ENCODE measurements around the gene FNIP2. TPM values are rescaled to one million over a fixed set of nuclear protein-coding genes. Genes with fewer than 3 reads are reported as not detected.

The FNIP2 gene
- total and polyA plus RNA-seq, 9 of the 15 experiments (the other 6 are each of a cell fraction or from before 2014, with no cell fraction given), result 1.7 to 15.5 (median 8.3) TPM

DNA sequence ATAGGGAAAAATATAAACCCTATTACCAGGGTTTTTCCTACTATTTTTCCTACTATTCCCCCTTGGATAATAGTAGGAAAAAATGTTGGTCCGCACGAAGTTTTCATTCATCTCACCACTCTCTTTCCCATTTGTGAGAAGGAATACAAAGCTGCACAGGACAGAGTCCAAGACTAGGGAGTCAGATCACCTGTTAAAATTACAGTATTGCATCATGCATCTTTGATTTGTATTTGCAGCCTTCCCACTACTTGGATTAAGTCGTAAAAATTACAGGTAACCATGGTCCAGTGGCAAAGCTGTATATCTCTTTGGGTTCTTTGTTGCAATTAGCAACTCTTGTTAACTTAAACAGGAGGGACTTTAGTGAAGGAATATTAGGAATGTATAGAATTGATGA is 121.5 kb downstream of the FNIP2 start (continued):
- TF ChIP-seq FOSL1 (tag; conservative IDR thresholded peaks at IDR 0.05), result no peak
- no peak for TF ChIP-seq GATAD2B (IDR thresholded peaks at IDR 0.05; ENCODE audit: borderline replicate concordance)
- no peak for TF ChIP-seq ILF3 (IDR thresholded peaks at IDR 0.05; ENCODE audit: borderline replicate concordance)
- no peak for TF ChIP-seq SMAD3 (CRISPR knock-in tag; conservative IDR thresholded peaks at IDR 0.05)
- TF ChIP-seq, protein P1, sequence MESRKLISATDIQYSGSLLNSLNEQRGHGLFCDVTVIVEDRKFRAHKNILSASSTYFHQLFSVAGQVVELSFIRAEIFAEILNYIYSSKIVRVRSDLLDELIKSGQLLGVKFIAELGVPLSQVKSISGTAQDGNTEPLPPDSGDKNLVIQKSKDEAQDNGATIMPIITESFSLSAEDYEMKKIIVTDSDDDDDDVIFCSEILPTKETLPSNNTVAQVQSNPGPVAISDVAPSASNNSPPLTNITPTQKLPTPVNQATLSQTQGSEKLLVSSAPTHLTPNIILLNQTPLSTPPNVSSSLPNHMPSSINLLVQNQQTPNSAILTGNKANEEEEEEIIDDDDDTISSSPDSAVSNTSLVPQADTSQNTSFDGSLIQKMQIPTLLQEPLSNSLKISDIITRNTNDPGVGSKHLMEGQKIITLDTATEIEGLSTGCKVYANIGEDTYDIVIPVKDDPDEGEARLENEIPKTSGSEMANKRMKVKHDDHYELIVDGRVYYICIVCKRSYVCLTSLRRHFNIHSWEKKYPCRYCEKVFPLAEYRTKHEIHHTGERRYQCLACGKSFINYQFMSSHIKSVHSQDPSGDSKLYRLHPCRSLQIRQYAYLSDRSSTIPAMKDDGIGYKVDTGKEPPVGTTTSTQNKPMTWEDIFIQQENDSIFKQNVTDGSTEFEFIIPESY (CRISPR knock-in tag; IDR thresholded peaks at IDR 0.05), result no peak
- TF ChIP-seq POLR2A (conservative IDR thresholded peaks at IDR 0.05), result no peak
- TF ChIP-seq SUPT5H (IDR thresholded peaks at IDR 0.05), result no peak

DNA sequence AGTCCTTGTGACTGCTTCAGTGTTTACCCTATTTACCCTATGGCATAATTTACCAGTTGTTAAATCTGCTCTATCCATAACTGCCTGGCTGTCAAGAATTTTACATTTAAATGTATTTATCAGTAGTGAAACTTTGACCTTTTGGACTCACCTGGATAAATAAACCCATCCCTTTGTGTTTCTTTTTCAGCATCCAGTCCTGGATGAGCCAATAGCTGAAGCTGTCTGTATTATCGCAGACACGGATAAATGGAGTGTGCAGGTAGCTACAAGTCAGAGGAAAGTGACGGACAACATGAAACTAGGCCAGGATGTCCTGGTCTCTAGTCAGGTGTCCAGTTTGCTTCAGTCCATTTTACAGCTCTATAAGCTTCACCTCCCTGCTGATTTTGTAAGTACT is 122.4 kb downstream of the FNIP2 start:
- Histone ChIP-seq H3K27ac (ENCODE audit: extremely low read depth, low read depth, low read length) (no peak overlapping the region), H3K4me1 (replicated peaks in 1 of 2; ENCODE audit: control insufficient read depth in 2 of 2, insufficient read depth in 2 of 2, low read length in 2 of 2) (no peaks in the 10 kb centered on the region), H4K20me1 (replicated peaks; ENCODE audit: control insufficient read depth, insufficient read depth, low read length) (no peaks in the 10 kb centered on the region), H3K4me2 (ENCODE audit: insufficient read depth, low read length) (no peak overlapping the region), H2AFZ (ENCODE audit: low read depth, low read length) (no peak overlapping the region), H3K9me3 (replicated peaks; ENCODE audit: control insufficient read depth, insufficient read depth, low read depth, low read length) (no peaks in the 10 kb centered on the region), H3K79me2 (ENCODE audit: control insufficient read depth, insufficient read depth, low read length) (no peaks in the 10 kb centered on the region), H3K36me3 (ENCODE audit: control insufficient read depth, insufficient read depth, low read length) (peaks cover 12% of the 10 kb centered on the region; the same call in 1 of the 3 replicates), H3K9ac (ENCODE audit: insufficient read depth in 1 of 2, low read depth in 2 of 2, low read length in 2 of 2) (no peak overlapping the region), H3K27me3 (ENCODE audit: control insufficient read depth in 2 of 2, insufficient read depth in 2 of 2, low read length in 2 of 2) (no peaks in the 10 kb centered on the region), H3K9me1 (ENCODE audit: control insufficient read depth, insufficient read depth, low read length) (no peaks in the 10 kb centered on the region), H3K4me3 (no peak overlapping the region)
- ChIA-PET POLR2A (interaction anchor here (0.6 to 2.6 kb wide), 4 partner anchors 10 to 244 kb away, joined by 3 to 7 read pairs (median 3); no protein-coding TSS in a partner anchor), CTCF (ENCODE audit: low intra/inter-chr PET ratio) (no interaction called here)
- in situ Hi-C loops (cut with MboI), result no loop called here
- FAIRE-seq (no peak), DNase-seq (ENCODE audit: extremely low read depth in 1 of 4, low spot score in 3 of 4) (no peak), ATAC-seq (no peak)
- 91% methylated on average over 3 of the region's 3 CpGs for WGBS (ENCODE audit: insufficient coverage, low coverage, missing lambda C conversion rate)
- intact Hi-C loops (cut with micrococcal nuclease), result no loop called here
- no TSS peak for BruUV-seq (replicated peaks)
- no peak for TF ChIP-seq NCOR1 (IDR thresholded peaks at IDR 0.05)
- TF ChIP-seq RFX1 (IDR thresholded peaks at IDR 0.05), result no peak
- TF ChIP-seq CREB1 (IDR thresholded peaks at IDR 0.05), result no peak
- no peak for TF ChIP-seq CREB1 (CRISPR knock-in tag; IDR thresholded peaks at IDR 0.05)
- no peak for TF ChIP-seq EP400 (IDR thresholded peaks at IDR 0.05)
- TF ChIP-seq MEF2A (IDR thresholded peaks at IDR 0.05; ENCODE audit: control insufficient read depth, low read depth, low read length), result no peak
- TF ChIP-seq, protein P2, sequence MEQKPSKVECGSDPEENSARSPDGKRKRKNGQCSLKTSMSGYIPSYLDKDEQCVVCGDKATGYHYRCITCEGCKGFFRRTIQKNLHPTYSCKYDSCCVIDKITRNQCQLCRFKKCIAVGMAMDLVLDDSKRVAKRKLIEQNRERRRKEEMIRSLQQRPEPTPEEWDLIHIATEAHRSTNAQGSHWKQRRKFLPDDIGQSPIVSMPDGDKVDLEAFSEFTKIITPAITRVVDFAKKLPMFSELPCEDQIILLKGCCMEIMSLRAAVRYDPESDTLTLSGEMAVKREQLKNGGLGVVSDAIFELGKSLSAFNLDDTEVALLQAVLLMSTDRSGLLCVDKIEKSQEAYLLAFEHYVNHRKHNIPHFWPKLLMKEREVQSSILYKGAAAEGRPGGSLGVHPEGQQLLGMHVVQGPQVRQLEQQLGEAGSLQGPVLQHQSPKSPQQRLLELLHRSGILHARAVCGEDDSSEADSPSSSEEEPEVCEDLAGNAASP (IDR thresholded peaks at IDR 0.05), result no peak
- TF ChIP-seq DNMT1 (IDR thresholded peaks at IDR 0.05), result no peak
- no peak for TF ChIP-seq E2F3 (CRISPR knock-in tag; IDR thresholded peaks at IDR 0.05)
- TF ChIP-seq MCM3 (IDR thresholded peaks at IDR 0.05), result no peak
- no peak for TF ChIP-seq MAFK (IDR thresholded peaks at IDR 0.05; ENCODE audit: low read length)
- no peak for TF ChIP-seq NR2F6 (CRISPR knock-in tag; IDR thresholded peaks at IDR 0.05)
- TF ChIP-seq NCOA6 (IDR thresholded peaks at IDR 0.05), result no peak
- no peak for TF ChIP-seq RBM25 (IDR thresholded peaks at IDR 0.05; ENCODE audit: low read depth, low read length, severe bottlenecking)
- no peak for TF ChIP-seq ZFP30 (CRISPR knock-in tag; IDR thresholded peaks at IDR 0.05; ENCODE audit: borderline replicate concordance)

Measured in K562 (cell line).